SU-DHL-6 (cell line): Measurements from ENCODE around the gene PRDM16.
A peak's percentile ranks its signal among the peaks of the same experiment; 100 is the strongest.

Experiments used
- H2AFZ ChIP-seq: fragments of 200-600 bp; sonication (generic); 2 replicates; pipeline ENCODE4 v1.6.1; 2014; ENCODE audit warnings: low read depth, mild to moderate bottlenecking, moderate library complexity, mixed read lengths, antibody characterized with exemption, low read length; ENCODE audit not compliant: severe bottlenecking
- H3F3A ChIP-seq: fragments of 200-600 bp; shearing (Covaris generic); 2 replicates; pipeline ENCODE4 v1.6.0; 2016; ENCODE audit warnings: antibody characterized with exemption, mild to moderate bottlenecking; ENCODE audit not compliant: insufficient read depth
- H3K27ac ChIP-seq: fragments of 200-600 bp; sonication (generic); 2 replicates; pipeline ENCODE4 v1.5.1; 2016; ENCODE audit warnings: low read depth, mild to moderate bottlenecking, low read length, moderate library complexity, mixed read lengths
- H3K27me3 ChIP-seq: fragments of 200-600 bp; sonication (generic), shearing (Covaris generic); 2 replicates; pipeline ENCODE4 v1.6.0; 2014; ENCODE audit warnings: mild to moderate bottlenecking, low read length
- H3K36me3 ChIP-seq: fragments of 200-600 bp; sonication (generic); 2 replicates; pipeline ENCODE4 v1.6.1; 2014; ENCODE audit warnings: mild to moderate bottlenecking, low read length, mixed read lengths
- H3K4me2 ChIP-seq: fragments of 300-600, 200-600 bp; shearing (Covaris generic), sonication (generic); 2 replicates; pipeline ENCODE4 v1.6.0; 2014; ENCODE audit warnings: low read length, low read depth, mild to moderate bottlenecking; ENCODE audit not compliant: poor library complexity, severe bottlenecking
- H3K4me3 ChIP-seq: fragments of 200-600 bp; sonication (generic); 2 replicates; pipeline ENCODE4 v1.5.1; 2014; ENCODE audit warnings: antibody characterized with exemption, low read length, mild to moderate bottlenecking, mixed read lengths; ENCODE audit not compliant: insufficient read depth, poor library complexity, severe bottlenecking
- H3K79me2 ChIP-seq: fragments of 200-600 bp; sonication (generic); 2 replicates; pipeline ENCODE4 v1.6.1; 2014; ENCODE audit warnings: mild to moderate bottlenecking, low read length, moderate library complexity; ENCODE audit not compliant: insufficient read depth
- H3K9ac ChIP-seq: fragments of 200-600 bp; sonication (generic); 2 replicates; pipeline ENCODE4 v1.7.0; 2014; ENCODE audit warnings: mild to moderate bottlenecking, low read length
- H3K9me2 ChIP-seq: fragments of 200-600 bp; sonication (generic); replicated peaks from 2 replicates; pipeline ENCODE4 v1.6.1; 2014; ENCODE audit warnings: low read length; ENCODE audit not compliant: insufficient read depth
- H3K9me3 ChIP-seq: fragments of 200-600 bp; sonication (generic); 2 replicates; pipeline ENCODE4 v1.6.1; 2014; ENCODE audit warnings: low read length, mixed read lengths; ENCODE audit not compliant: insufficient read depth
- H4K20me1 ChIP-seq: fragments of 200-600 bp; sonication (generic); 2 replicates; pipeline ENCODE4 v1.6.1; 2014; ENCODE audit warnings: low read depth, mild to moderate bottlenecking, antibody characterized with exemption, low read length, moderate library complexity, mixed read lengths
- EZH2phosphoT487 ChIP-seq: fragments of 200-600 bp; sonication (generic), shearing (Covaris generic); conservative IDR thresholded peaks from 2 replicates; pipeline ENCODE4 v1.6.1; 2018; ENCODE audit warnings: mild to moderate bottlenecking, antibody characterized with exemption, low read length, moderate library complexity, mixed read lengths
- TF ChIP-seq, protein P1 (sequence below): fragments of 200-600 bp; sonication (generic); IDR thresholded peaks from one replicate; pipeline ENCODE4 v1.5.1; 2017; ENCODE audit warnings: antibody characterized with exemption, mild to moderate bottlenecking, low read length, moderate library complexity; ENCODE audit not compliant: insufficient read depth, poor library complexity, severe bottlenecking

The PRDM16 gene

DNA sequence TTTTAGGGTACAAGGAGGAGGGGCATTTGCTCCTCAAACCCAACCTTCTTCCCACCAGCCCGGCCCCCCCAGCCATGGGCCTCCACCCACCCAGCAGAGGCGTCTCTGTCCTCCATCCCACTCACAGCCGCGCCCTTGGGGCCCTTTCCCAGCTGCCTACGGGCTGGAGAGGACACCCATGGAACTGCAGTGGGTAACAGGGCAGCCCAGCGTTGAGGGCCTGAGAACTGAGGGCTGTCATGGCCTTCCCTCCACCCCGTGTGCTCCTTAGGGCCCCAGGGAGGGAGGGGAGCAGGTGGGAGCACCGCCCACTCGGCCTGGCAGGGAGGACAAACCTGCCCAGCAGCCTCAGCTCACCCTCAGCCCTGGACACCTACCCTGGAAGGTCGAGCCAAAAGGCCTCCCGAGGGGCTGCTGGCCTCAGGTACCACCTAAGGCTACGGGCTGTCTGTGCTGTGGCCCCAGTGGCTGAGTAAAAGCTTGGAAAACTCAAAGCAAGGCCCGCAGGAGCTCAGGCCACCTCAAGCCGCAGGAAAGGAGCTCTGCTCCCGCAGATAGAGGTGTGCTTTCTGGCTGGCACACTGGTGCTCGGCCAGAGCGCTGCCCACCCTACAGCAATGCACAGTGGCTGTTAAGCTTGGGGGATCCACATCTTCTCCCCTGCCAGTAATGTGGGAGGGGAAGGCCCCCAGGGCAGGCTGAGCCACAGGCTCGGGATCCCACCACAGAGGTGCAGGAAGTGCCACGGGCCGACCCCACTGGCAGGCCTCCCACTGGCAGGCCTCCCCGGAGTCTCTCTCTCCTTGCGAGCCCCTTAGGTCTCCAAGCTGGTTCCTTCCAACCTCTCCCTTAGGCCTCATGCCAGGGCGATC lies 383.2 kb downstream of the PRDM16 start:
- Histone ChIP-seq H3K27ac (no peak overlapping the region), H3K9me3 (no peaks in the 10 kb centered on the region), H4K20me1 (no peaks in the 10 kb centered on the region), H3K9me2 (no peaks in the 10 kb centered on the region), H3K79me2 (no peaks in the 10 kb centered on the region), H3K9ac (no peak overlapping the region), H3K4me2 (no peak overlapping the region), H3K27me3 (no peaks in the 10 kb centered on the region), H3K36me3 (no peaks in the 10 kb centered on the region), H3F3A (no peaks in the 10 kb centered on the region), H3K4me3 (no peak overlapping the region), H2AFZ (no peak overlapping the region)
- no peak for TF ChIP-seq EZH2phosphoT487
- TF ChIP-seq, protein P1, sequence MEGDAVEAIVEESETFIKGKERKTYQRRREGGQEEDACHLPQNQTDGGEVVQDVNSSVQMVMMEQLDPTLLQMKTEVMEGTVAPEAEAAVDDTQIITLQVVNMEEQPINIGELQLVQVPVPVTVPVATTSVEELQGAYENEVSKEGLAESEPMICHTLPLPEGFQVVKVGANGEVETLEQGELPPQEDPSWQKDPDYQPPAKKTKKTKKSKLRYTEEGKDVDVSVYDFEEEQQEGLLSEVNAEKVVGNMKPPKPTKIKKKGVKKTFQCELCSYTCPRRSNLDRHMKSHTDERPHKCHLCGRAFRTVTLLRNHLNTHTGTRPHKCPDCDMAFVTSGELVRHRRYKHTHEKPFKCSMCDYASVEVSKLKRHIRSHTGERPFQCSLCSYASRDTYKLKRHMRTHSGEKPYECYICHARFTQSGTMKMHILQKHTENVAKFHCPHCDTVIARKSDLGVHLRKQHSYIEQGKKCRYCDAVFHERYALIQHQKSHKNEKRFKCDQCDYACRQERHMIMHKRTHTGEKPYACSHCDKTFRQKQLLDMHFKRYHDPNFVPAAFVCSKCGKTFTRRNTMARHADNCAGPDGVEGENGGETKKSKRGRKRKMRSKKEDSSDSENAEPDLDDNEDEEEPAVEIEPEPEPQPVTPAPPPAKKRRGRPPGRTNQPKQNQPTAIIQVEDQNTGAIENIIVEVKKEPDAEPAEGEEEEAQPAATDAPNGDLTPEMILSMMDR: no peak

DNA sequence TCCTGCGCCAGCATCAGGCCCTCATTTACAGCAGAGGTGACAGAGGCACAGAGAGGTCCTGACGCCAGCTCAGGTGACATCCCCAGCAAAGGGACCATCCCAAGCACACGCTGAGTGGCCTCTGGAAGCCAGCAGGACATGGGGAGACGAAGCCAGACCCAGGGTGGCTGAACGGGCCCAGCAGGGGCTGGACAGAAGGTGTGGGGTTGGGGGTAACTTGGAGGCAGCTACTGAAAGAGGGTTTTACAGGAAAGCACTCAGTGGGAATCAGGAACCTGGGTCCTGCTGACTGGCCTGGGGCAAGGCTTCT lies 383.8 kb downstream of the PRDM16 start:
- Histone ChIP-seq H3K36me3 (no peaks in the 10 kb centered on the region), H3F3A (no peaks in the 10 kb centered on the region), H3K4me2 (no peak overlapping the region), H3K9ac (no peak overlapping the region), H3K27ac (no peak overlapping the region), H3K9me2 (no peaks in the 10 kb centered on the region), H2AFZ (no peak overlapping the region), H3K27me3 (no peaks in the 10 kb centered on the region), H3K79me2 (no peaks in the 10 kb centered on the region), H3K9me3 (no peaks in the 10 kb centered on the region), H4K20me1 (no peaks in the 10 kb centered on the region), H3K4me3 (no peak overlapping the region)
- TF ChIP-seq, protein P1: no peak
- TF ChIP-seq EZH2phosphoT487: no peak

DNA sequence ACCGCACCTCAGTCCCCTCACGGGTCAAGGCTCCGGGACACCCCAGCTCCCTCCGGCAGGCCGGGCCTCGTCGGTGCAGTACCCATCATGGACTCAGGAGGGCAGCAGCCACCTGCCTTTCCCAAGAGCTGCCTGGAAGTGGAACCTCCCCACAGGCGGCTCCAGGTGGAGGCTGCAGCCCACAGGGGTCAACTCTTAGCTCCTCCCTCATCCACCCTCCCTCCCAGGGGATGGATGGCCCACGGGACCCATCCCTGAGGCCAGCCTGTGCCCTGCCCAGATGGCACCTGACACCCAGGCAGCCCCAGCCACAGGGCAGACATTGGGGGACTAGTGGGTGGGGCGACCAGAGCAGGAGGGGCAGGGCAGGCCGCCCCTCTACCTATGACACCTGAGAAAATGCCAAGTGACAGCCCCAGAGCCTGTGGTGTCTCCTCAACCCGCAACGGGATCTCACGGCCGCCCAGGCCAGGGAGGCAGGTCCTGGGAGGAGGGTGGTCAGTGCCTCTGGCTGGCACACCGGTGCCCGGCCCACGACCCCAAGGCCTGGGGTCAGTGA lies 384.3 kb downstream of the PRDM16 start:
- Histone ChIP-seq H3K4me2 (no peak overlapping the region), H2AFZ (no peak overlapping the region)

More for the DNA sequence above, 384.3 kb downstream of the PRDM16 start:
- no peaks in the 10 kb centered on the region for H4K20me1 ChIP-seq
- H3K9me3 ChIP-seq: no peaks in the 10 kb centered on the region
- H3K9ac ChIP-seq: no peak overlapping the region
- no peaks in the 10 kb centered on the region for H3K9me2 ChIP-seq
- no peaks in the 10 kb centered on the region for H3F3A ChIP-seq
- H3K27ac ChIP-seq: no peak overlapping the region
- TF ChIP-seq, protein P1: peak; percentile 20
- no peak for TF ChIP-seq EZH2phosphoT487
- no peak overlapping the region for H3K4me3 ChIP-seq
- H3K79me2 ChIP-seq: no peaks in the 10 kb centered on the region
- H3K27me3 ChIP-seq: no peaks in the 10 kb centered on the region
- no peaks in the 10 kb centered on the region for H3K36me3 ChIP-seq
